H1 (cell line): ENCODE results near the gene MOK. TPM values are rescaled to one million over a fixed set of nuclear protein-coding genes. Genes with fewer than 3 reads are reported as not detected.

Experiments
- CTCF ChIA-PET: fragments of 300-600 bp; sonication (Branson Sonifier 250); formaldehyde crosslinking; loops from one replicate; lab custom pipeline; 2021; ENCODE audit not compliant: partially characterized antibody; lab: Charles Lee
- POLR2A ChIA-PET: fragments of 300-600 bp; sonication (Branson Sonifier 250); formaldehyde crosslinking; loops from one replicate; lab custom pipeline; 2021; ENCODE audit warnings: inconsistent platforms; ENCODE audit not compliant: partially characterized antibody; lab: Charles Lee
- DNase-seq, 2 experiments: peaks; one replicate each; pipeline versions ENCODE4 v3.0.0 to v3.0.0-alpha.2; 2010 to 2022; ENCODE audit warnings: low spot score in 2 of 2, low read depth in 1 of 2, mixed read lengths in 1 of 2
- FAIRE-seq: peaks from 2 replicates; lab custom pipeline; 2011; peaks lifted over from hg19 to GRCh38; lab: Jason Lieb, UNC
- H2AFZ ChIP-seq: 2 replicates; pipeline ENCODE4 v1.8.1; 2012; ENCODE audit warnings: low read length, inconsistent platforms
- H2AK5ac ChIP-seq: 2 replicates; pipeline ENCODE4 v1.6.1; 2013; ENCODE audit warnings: low read depth, low read length
- H2BK120ac ChIP-seq: replicated peaks from 2 replicates; pipeline ENCODE3; 2013; ENCODE audit warnings: low read depth, low read length, inconsistent platforms
- H2BK12ac ChIP-seq: 2 replicates; pipeline ENCODE4 v1.6.1; 2013; ENCODE audit warnings: low read depth, low read length
- H2BK15ac ChIP-seq: 2 replicates; pipeline ENCODE4 v1.6.1; 2013; ENCODE audit warnings: low read length
- H2BK20ac ChIP-seq: 2 replicates; pipeline ENCODE4 v1.6.1; 2013; ENCODE audit warnings: low read length
- H2BK5ac ChIP-seq: 2 replicates; pipeline ENCODE4 v1.6.1; 2013; ENCODE audit warnings: low read depth, low read length
- H3K14ac ChIP-seq: 2 replicates; pipeline ENCODE4 v1.6.1; 2013; ENCODE audit warnings: inconsistent platforms; ENCODE audit not compliant: insufficient read length
- H3K18ac ChIP-seq: 2 replicates; pipeline ENCODE4 v1.6.1; 2013; ENCODE audit warnings: low read length; ENCODE audit errors: extremely low read depth
- H3K23ac ChIP-seq: 2 replicates; pipeline ENCODE4 v1.6.1; 2013; ENCODE audit warnings: inconsistent platforms; ENCODE audit not compliant: insufficient read length
- H3K23me2 ChIP-seq: 2 replicates; pipeline ENCODE4 v1.6.1; 2013; ENCODE audit warnings: low read depth, low read length
- H3K27ac ChIP-seq: 2 replicates; pipeline ENCODE4 v1.6.1; 2011; ENCODE audit warnings: low read depth, low read length, inconsistent platforms
- H3K27me3 ChIP-seq, 4 experiments: replicated peaks in 1 of 4; 1 replicate in 1 of 4; 2 replicates in 3 of 4; pipeline versions ENCODE4 v1.6.1 to v1.8.1; 2011 to 2013; ENCODE audit warnings: low read length in 3 of 4, mild to moderate bottlenecking in 3 of 4, inconsistent platforms in 2 of 4, mixed read lengths in 2 of 4, moderate library complexity in 1 of 4; ENCODE audit not compliant: control insufficient read depth in 3 of 4, insufficient read depth in 3 of 4; ENCODE audit errors: extremely low read depth in 1 of 4
- H3K36me3 ChIP-seq, 4 experiments: 2 replicates each; pipeline versions ENCODE4 v1.6.1 to v1.8.1; 2011 to 2013; ENCODE audit warnings: mild to moderate bottlenecking in 4 of 4, low read length in 3 of 4, moderate library complexity in 2 of 4, control low read depth in 1 of 4, inconsistent platforms in 1 of 4; ENCODE audit not compliant: insufficient read depth in 4 of 4, control insufficient read depth in 2 of 4
- H3K4ac ChIP-seq: replicated peaks from 2 replicates; pipeline ENCODE3; 2013; ENCODE audit warnings: low read length, low read depth, mixed read lengths, inconsistent platforms; ENCODE audit not compliant: insufficient read length
- H3K4me1 ChIP-seq, 4 experiments: replicated peaks in 1 of 4; 1 replicate in 1 of 4; 2 replicates in 3 of 4; pipeline versions ENCODE4 v1.6.1 to v1.8.1; 2011 to 2013; ENCODE audit warnings: low read length in 3 of 4, inconsistent platforms in 2 of 4, mixed read lengths in 1 of 4; ENCODE audit not compliant: insufficient read depth in 4 of 4, control insufficient read depth in 3 of 4
- H3K4me2 ChIP-seq, 2 experiments: 2 replicates each; pipeline versions ENCODE4 v1.6.1 to v1.8.1; 2011 to 2013; ENCODE audit warnings: low read depth in 2 of 2, low read length in 2 of 2, control low read depth in 1 of 2, inconsistent platforms in 1 of 2, mild to moderate bottlenecking in 1 of 2; ENCODE audit not compliant: insufficient read depth in 1 of 2
- H3K4me3 ChIP-seq, 4 experiments: fragments of 200-600, 300-600 bp in 1 of 4; sonication (generic), shearing (Covaris generic), sonication (Bioruptor Twin) in 1 of 4; 2 replicates each; pipeline versions ENCODE4 v1.5.1 to v1.8.1; 2011 to 2016; ENCODE audit warnings: low read length in 4 of 4, low read depth in 3 of 4, control low read depth in 2 of 4, inconsistent platforms in 2 of 4, mild to moderate bottlenecking in 2 of 4, mixed read lengths in 1 of 4, moderate library complexity in 1 of 4; ENCODE audit not compliant: insufficient read depth in 2 of 4; ENCODE audit errors: extremely low read depth in 1 of 4
- H3K56ac ChIP-seq: replicated peaks from 2 replicates; pipeline ENCODE3; 2013; ENCODE audit warnings: low read depth, mild to moderate bottlenecking, mixed read lengths, low read length, inconsistent platforms; ENCODE audit not compliant: insufficient read length
- H3K79me1 ChIP-seq: 2 replicates; pipeline ENCODE4 v1.6.1; 2013; ENCODE audit warnings: low read depth, low read length, control low read depth
- H3K79me2 ChIP-seq, 2 experiments: 2 replicates each; pipeline versions ENCODE4 v1.6.1 to v1.8.1; 2012 to 2013; ENCODE audit warnings: low read length in 2 of 2, mild to moderate bottlenecking in 2 of 2, inconsistent platforms in 1 of 2; ENCODE audit not compliant: insufficient read depth in 2 of 2, control insufficient read depth in 1 of 2
- H3K9ac ChIP-seq, 4 experiments: replicated peaks in 1 of 4; 1 replicate in 1 of 4; 2 replicates in 3 of 4; pipeline versions ENCODE4 v1.6.1 to v1.8.1; 2011 to 2013; ENCODE audit warnings: low read depth in 3 of 4, low read length in 3 of 4, control low read depth in 2 of 4, mild to moderate bottlenecking in 2 of 4, moderate library complexity in 2 of 4, inconsistent platforms in 1 of 4; ENCODE audit errors: extremely low read depth in 1 of 4
- H3K9me3 ChIP-seq, 2 experiments: 2 replicates each; pipeline versions ENCODE4 v1.6.1 to v1.8.1; 2012 to 2013; ENCODE audit warnings: mild to moderate bottlenecking in 2 of 2, moderate library complexity in 2 of 2, control low read depth in 1 of 2, inconsistent platforms in 1 of 2, low read depth in 1 of 2, low read length in 1 of 2, mixed read lengths in 1 of 2; ENCODE audit not compliant: insufficient read depth in 2 of 2
- H4K20me1 ChIP-seq, 2 experiments: replicated peaks in 1 of 2; 2 replicates each; pipeline versions ENCODE3 to v1.8.1; 2011 to 2013; ENCODE audit warnings: inconsistent platforms in 2 of 2, low read length in 2 of 2, mild to moderate bottlenecking in 1 of 2; ENCODE audit not compliant: insufficient read depth in 2 of 2, control insufficient read depth in 1 of 2
- H4K5ac ChIP-seq: 2 replicates; pipeline ENCODE4 v1.6.1; 2013; ENCODE audit warnings: low read length, low read depth, mixed read lengths, inconsistent platforms; ENCODE audit not compliant: insufficient read length
- H4K8ac ChIP-seq: 2 replicates; pipeline ENCODE4 v1.8.0; 2013; ENCODE audit warnings: mild to moderate bottlenecking, moderate library complexity, low read length, inconsistent platforms; ENCODE audit not compliant: insufficient read depth; ENCODE audit errors: extremely low read depth
- H4K91ac ChIP-seq: replicated peaks from 2 replicates; pipeline ENCODE3; 2013; ENCODE audit warnings: low read length, mixed read lengths, inconsistent platforms; ENCODE audit not compliant: insufficient read length
- ATF3 ChIP-seq: IDR thresholded peaks from 2 replicates; pipeline ENCODE4 v1.6.1; 2011; ENCODE audit warnings: low read depth, mild to moderate bottlenecking, low read length; ENCODE audit not compliant: insufficient read depth
- BCL11A ChIP-seq, 2 experiments: IDR thresholded peaks; one replicate each; pipeline ENCODE4 v1.6.1; 2011; ENCODE audit warnings: low read depth in 2 of 2, low read length in 2 of 2, mild to moderate bottlenecking in 2 of 2
- CBX5 ChIP-seq: fragments of 300-800, 300-1000 bp; sonication (generic); IDR thresholded peaks from 2 replicates; pipeline ENCODE4 v1.7.1; 2016; ENCODE audit warnings: antibody characterized with exemption, low read length, low read depth
- CHD1 ChIP-seq: IDR thresholded peaks from 2 replicates; pipeline ENCODE4 v1.6.1; 2012; ENCODE audit warnings: low read depth, low read length, improper control_type of control experiment
- CHD2 ChIP-seq: IDR thresholded peaks from 2 replicates; pipeline ENCODE4 v1.6.1; 2012; ENCODE audit warnings: low read length, improper control_type of control experiment
- CREB1 ChIP-seq: IDR thresholded peaks from 2 replicates; pipeline ENCODE4 v1.6.1; 2012; ENCODE audit warnings: inconsistent platforms
- EP300 ChIP-seq, 2 experiments: IDR thresholded peaks; 1 replicate in 1 of 2; 2 replicates in 1 of 2; pipeline ENCODE4 v1.6.1; 2011 to 2012; ENCODE audit warnings: low read depth in 2 of 2, low read length in 2 of 2, mild to moderate bottlenecking in 2 of 2, borderline replicate concordance in 1 of 2, inconsistent platforms in 1 of 2, moderate library complexity in 1 of 2
- RAD21 ChIP-seq, 2 experiments: IDR thresholded peaks in 1 of 2; conservative IDR thresholded peaks in 1 of 2; 2 replicates each; pipeline ENCODE4 v1.6.1; 2011; ENCODE audit warnings: low read depth in 2 of 2, low read length in 2 of 2, improper control_type of control experiment in 1 of 2, inconsistent platforms in 1 of 2, mild to moderate bottlenecking in 1 of 2, moderate library complexity in 1 of 2
- SIN3A ChIP-seq, 2 experiments: IDR thresholded peaks in 1 of 2; conservative IDR thresholded peaks in 1 of 2; 2 replicates each; pipeline ENCODE4 v1.6.1; 2011 to 2012; ENCODE audit warnings: low read length in 2 of 2, improper control_type of control experiment in 1 of 2, low read depth in 1 of 2, mild to moderate bottlenecking in 1 of 2
- SP2 ChIP-seq: IDR thresholded peaks from 2 replicates; pipeline ENCODE4 v1.6.1; 2012; ENCODE audit warnings: mild to moderate bottlenecking, low read length, inconsistent platforms
- TAF1 ChIP-seq: IDR thresholded peaks from 2 replicates; pipeline ENCODE4 v1.6.1; 2011; ENCODE audit warnings: mild to moderate bottlenecking, low read depth, low read length
- WGBS, 2 experiments: shearing (Covaris generic) in 1 of 2; methylation state at CpG; one replicate each; pipeline versions ENCODE4 v1.1.6 to v1.1.7; 2013 to 2015; ENCODE audit warnings: low lambda C conversion rate in 2 of 2, mixed read lengths in 2 of 2, inconsistent platforms in 1 of 2, low coverage in 1 of 2, missing lambda C conversion rate in 1 of 2; ENCODE audit not compliant: insufficient replicate concordance in 2 of 2, insufficient coverage in 1 of 2, insufficient read length in 1 of 2; ENCODE audit errors: extremely low coverage in 1 of 2, missing lambda C conversion rate in 1 of 2; 5-methylcytosine and 5-hydroxymethylcytosine counted together
- polyA plus RNA-seq, 7 experiments: library from polyadenylated mRNA; depleted of rRNA in 3 of 7; stranded (reverse) in 5 of 7; unstranded in 2 of 7; fragments of >200 nt in 5 of 7; fragments of 200-250 nt in 2 of 7; gene quantifications; 1 replicate in 5 of 7; 2 replicates in 1 of 7; 4 replicates in 1 of 7; pipeline versions ENCODE4 v1.2.1 to v1.2.3, GENCODE V29; 2011 to 2013; ENCODE audit warnings: missing spikeins in 2 of 7, mixed read lengths in 2 of 7
- total RNA-seq: library from RNA; stranded (reverse); fragmentation: NEBNext Ultra II Directional; extraction: Animal tissue kit (Norgen Biotek cat#: 25700); gene quantifications from 2 replicates; pipeline ENCODE4 v1.2.1, GENCODE V29; 2021

Gene MOK
- total and polyA plus RNA-seq, 2 of the 8 experiments (the other 6 are each of a cell fraction or from before 2014, with no cell fraction given) = 2.1 to 2.5 TPM

DNA sequence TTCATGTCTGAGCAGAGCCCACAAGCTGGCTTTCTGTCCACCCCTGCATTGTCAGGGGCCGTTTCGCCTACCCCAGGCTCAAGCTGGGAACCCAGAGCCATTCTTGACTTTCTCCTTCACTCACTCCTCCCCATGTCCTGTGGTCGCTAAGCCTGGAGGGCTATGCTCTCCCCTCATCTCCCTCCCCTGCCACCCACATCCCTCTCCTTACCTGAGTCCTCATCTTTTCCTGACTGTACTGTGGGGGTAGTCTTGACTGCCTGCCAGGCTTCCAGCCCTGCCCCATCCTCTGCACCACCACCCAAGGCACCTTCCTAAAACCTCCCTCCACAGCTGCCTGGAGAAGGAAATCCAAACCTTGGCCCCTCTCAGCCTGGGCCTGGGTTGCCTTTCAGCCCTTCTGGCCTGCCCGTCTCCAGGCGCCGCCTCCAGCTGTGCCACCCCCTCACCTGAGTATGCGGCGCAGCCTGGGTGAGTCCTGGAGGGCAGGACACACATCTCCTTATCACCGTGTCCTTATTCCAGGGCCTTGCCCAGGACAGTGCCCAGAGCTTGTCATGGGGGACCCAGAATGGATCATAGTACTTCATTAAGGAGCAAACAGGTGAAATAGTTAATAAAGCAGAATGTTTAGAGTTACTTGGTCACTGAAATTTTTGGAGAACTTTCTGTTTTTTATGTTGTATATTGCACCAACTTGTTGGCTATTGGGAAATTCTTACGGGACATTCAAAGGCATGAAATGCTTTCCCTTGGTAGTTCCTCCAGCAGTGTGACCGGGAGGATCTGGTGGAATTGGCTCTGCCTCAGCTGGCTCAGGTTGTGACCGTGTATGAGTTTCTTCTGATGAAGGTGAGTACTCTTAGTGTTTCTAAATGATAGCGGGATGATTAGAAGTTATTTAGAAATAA lies 29.1 kb upstream of the MOK start:
- H2AK5ac ChIP-seq = no peak overlapping the region
- POLR2A ChIA-PET = interaction anchor here (0.6 to 1.7 kb wide), 5 partner anchors 8 to 236 kb away, joined by 3 to 6 read pairs (median 4); partner anchors contain the start of gene WDR20
- no peak overlapping the region for H4K8ac ChIP-seq
- peaks cover 0 to 2% of the 10 kb centered on the region in 2 experiments for H4K20me1 ChIP-seq
- H2BK20ac ChIP-seq = no peak overlapping the region
- no peak overlapping the region for H3K27ac ChIP-seq
- no peak overlapping the region for H3K4ac ChIP-seq
- no peaks in the 10 kb centered on the region for H3K27me3 ChIP-seq
- H3K4me2 ChIP-seq = no peak overlapping the region
- no peak overlapping the region for H3K9ac ChIP-seq
- H3K79me1 ChIP-seq = no peaks in the 10 kb centered on the region
- no peaks in the 10 kb centered on the region; a peak in 1 of 7 replicates for H3K4me1 ChIP-seq
- no peak overlapping the region for H3K4me3 ChIP-seq
- H4K5ac ChIP-seq = no peak overlapping the region
- no peaks in the 10 kb centered on the region for H3K79me2 ChIP-seq
- H3K9me3 ChIP-seq = no peaks in the 10 kb centered on the region
- no peak overlapping the region for H2AFZ ChIP-seq
- H2BK15ac ChIP-seq = no peak overlapping the region
- no peak for DNase-seq
- no peaks in the 10 kb centered on the region for H3K23me2 ChIP-seq
- CTCF ChIA-PET = interaction anchor here (0.7 to 4.2 kb wide), 6 partner anchors 12 to 167 kb away, joined by 3 to 22 read pairs (median 4); no protein-coding TSS in a partner anchor
- H2BK5ac ChIP-seq = no peak overlapping the region; the same call in 1 of the 2 replicates
- H2BK120ac ChIP-seq = no peak overlapping the region
- no peak for FAIRE-seq
- H3K18ac ChIP-seq = no peak overlapping the region
- H2BK12ac ChIP-seq = no peak overlapping the region
- H3K36me3 ChIP-seq = peaks cover 0 to 17% (median 2%) of the 10 kb centered on the region in 4 experiments; a peak in 4 of 8 replicates
- no peak overlapping the region for H3K14ac ChIP-seq
- no peak overlapping the region for H4K91ac ChIP-seq
- no peak overlapping the region for H3K56ac ChIP-seq
- 88% methylated on average over 8 of the region's 13 CpGs; no CpG with 5 or more reads in 1 of the 2 experiments for WGBS, 2 experiments
- no peak overlapping the region for H3K23ac ChIP-seq
- TF ChIP-seq CREB1 (no peak), CBX5 (no peak), EP300 (IDR thresholded peaks at IDR 0.05; ENCODE audit: borderline replicate concordance in 1 of 2, low read depth in 2 of 2, low read length in 2 of 2) (no peak), TAF1 (no peak), BCL11A (IDR thresholded peaks at IDR 0.05; ENCODE audit: low read depth in 2 of 2, low read length in 2 of 2) (no peak), SP2 (no peak), CHD2 (no peak), RAD21 (IDR thresholded peaks at IDR 0.05 in 1 of 2, conservative IDR thresholded peaks at IDR 0.05 in 1 of 2; ENCODE audit: low read depth in 2 of 2, low read length in 2 of 2) (no peak), CHD1 (no peak), ATF3 (no peak), SIN3A (conservative IDR thresholded peaks at IDR 0.05 in 1 of 2, IDR thresholded peaks at IDR 0.05 in 1 of 2; ENCODE audit: low read depth in 1 of 2, low read length in 2 of 2) (no peak)
